ENCODE results near the gene RAB44. TPM values are rescaled to one million over a fixed set of nuclear protein-coding genes. Genes with fewer than 3 reads are reported as not detected.
"Not testable (repeated sequence)": the region's sequence is repeated elsewhere in the genome, so short reads cannot be mapped to it uniquely, and the experiment has no call there.

Gene RAB44
- total RNA-seq, 2 experiments from 2014 or later, result not detected

DNA sequence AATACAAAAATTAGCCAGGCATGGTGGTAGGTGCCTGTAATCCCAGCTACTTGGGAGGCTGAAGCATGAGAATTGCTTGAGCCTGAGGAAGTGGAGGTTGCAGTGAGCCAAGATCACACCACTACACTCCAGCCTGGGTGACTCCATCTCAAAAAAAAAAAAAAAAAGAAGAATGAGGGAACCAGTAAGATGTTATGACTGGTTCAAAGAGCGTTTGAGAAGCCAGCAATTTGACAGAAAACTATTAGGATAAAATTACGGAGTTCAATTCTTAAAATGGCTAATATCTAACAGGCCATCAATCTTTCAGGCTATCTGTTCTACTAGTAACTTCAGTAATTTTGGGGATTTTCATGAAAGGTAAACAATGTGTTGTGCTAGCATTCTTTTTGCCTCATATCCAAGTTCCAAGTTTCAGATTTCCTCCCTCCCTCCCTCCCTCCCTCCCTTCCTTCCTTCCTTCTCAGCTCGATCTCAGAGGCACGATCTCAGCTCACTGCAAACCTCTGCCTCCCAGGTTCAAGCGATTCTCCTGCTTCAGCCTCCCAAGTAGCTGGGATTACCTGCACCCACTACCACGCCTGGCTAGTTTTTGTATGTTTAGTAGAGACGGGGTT, 7.4 kb downstream of the RAB44 start:
- not testable (repeated sequence) for H3K36me3 Mint-ChIP-seq, H3K27me3 Mint-ChIP-seq, H3K27ac Mint-ChIP-seq, H3K9me3 Mint-ChIP-seq, H3K4me3 Mint-ChIP-seq, H3K4me1 Mint-ChIP-seq, DNase-seq

GRCh38 chr6:36706339-36706738, 8.7 kb downstream of the RAB44 start:
- Mint-ChIP-seq H3K4me1 (no peaks in the 10 kb centered on the region), H3K27ac (no peak overlapping the region), H3K27me3 (no peaks in the 10 kb centered on the region), H3K9me3 (no peaks in the 10 kb centered on the region), H3K36me3 (no peaks in the 10 kb centered on the region), H3K4me3 (no peak overlapping the region)
- no peak for DNase-seq

DNA sequence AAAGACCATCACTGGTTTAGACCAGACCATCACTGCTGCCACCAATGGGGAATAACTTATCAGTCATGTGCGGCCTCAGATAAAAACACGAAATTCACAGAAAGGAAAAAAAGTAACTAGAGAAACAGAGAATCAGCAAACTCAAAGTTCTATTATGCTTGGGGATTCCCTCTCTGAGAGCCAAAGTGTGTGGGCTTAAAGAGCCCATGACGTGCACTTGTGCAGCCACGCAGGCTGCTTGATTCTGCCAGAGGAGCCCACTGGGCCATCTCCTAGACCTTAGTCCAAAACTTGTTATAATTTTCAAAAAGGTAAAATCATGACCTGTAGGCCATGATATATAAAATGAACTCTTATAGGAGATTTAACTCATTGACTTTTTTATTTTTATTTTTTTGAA, 15.2 kb downstream of the RAB44 start:
- Mint-ChIP-seq H3K27ac (no peak overlapping the region), H3K9me3 (no peaks in the 10 kb centered on the region), H3K4me3 (no peak overlapping the region), H3K27me3 (no peaks in the 10 kb centered on the region), H3K4me1 (no peaks in the 10 kb centered on the region), H3K36me3 (no peaks in the 10 kb centered on the region)
- DNase-seq, result no peak

- H3K9me3 Mint-ChIP-seq, result no peaks in the 10 kb centered on the region
- no peaks in the 10 kb centered on the region for H3K4me1 Mint-ChIP-seq
- H3K36me3 Mint-ChIP-seq, result no peaks in the 10 kb centered on the region
- H3K27me3 Mint-ChIP-seq, result no peaks in the 10 kb centered on the region
- H3K4me3 Mint-ChIP-seq, result no peak overlapping the region
- H3K27ac Mint-ChIP-seq, result no peak overlapping the region
- DNase-seq, result no peak
Measured at GRCh38 chr6:36713846-36714245, 16.2 kb downstream of the RAB44 start.

GRCh38 chr6:36714511-36714910, 16.9 kb downstream of the RAB44 start:
- H3K27me3 Mint-ChIP-seq, result no peaks in the 10 kb centered on the region
- no peaks in the 10 kb centered on the region for H3K4me1 Mint-ChIP-seq
- H3K36me3 Mint-ChIP-seq, result no peaks in the 10 kb centered on the region
- no peak for DNase-seq
- no peak overlapping the region for H3K4me3 Mint-ChIP-seq
- no peak overlapping the region for H3K27ac Mint-ChIP-seq
- no peaks in the 10 kb centered on the region for H3K9me3 Mint-ChIP-seq

GRCh38 chr6:36715469-36715868, 17.8 kb downstream of the RAB44 start:
- Mint-ChIP-seq H3K27me3 (no peaks in the 10 kb centered on the region), H3K9me3 (no peaks in the 10 kb centered on the region), H3K4me1 (no peaks in the 10 kb centered on the region), H3K36me3 (no peaks in the 10 kb centered on the region), H3K4me3 (no peak overlapping the region), H3K27ac (no peak overlapping the region)
- no peak for DNase-seq

DNA sequence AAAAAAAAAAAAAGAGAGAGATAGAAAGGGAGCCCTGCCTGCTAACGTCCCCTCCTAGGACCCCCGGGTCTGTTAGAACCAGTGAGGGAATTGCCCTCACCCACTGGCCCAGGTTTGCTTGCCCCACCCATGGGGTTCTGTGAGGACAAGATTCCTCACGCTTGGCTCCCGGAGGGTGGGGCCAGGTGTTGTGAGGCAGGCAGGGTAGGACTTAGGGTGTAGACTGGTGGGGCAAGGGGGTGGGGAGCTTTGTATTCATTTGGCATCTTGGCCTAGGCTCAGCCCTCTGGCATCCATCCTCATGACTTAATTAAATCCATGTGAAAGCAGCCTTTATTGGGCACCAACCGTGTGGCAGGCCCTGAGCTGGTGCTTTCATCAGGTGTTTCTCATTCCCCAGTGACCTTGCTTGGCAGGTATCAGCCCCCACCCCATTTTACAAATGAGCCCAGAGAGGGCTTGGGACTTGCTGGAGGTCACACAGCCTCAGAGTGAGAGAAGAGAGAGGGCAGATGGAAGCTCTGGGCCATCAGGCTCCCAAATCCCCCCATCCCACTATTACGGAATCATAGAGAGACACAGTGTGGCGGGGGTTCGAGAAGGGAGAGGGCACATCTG, 19.0 kb downstream of the RAB44 start:
- Mint-ChIP-seq H3K4me3 (no peak overlapping the region), H3K36me3 (no peaks in the 10 kb centered on the region), H3K27me3 (no peaks in the 10 kb centered on the region), H3K9me3 (no peaks in the 10 kb centered on the region), H3K27ac (no peak overlapping the region), H3K4me1 (no peaks in the 10 kb centered on the region)
- DNase-seq, result no peak

DNA sequence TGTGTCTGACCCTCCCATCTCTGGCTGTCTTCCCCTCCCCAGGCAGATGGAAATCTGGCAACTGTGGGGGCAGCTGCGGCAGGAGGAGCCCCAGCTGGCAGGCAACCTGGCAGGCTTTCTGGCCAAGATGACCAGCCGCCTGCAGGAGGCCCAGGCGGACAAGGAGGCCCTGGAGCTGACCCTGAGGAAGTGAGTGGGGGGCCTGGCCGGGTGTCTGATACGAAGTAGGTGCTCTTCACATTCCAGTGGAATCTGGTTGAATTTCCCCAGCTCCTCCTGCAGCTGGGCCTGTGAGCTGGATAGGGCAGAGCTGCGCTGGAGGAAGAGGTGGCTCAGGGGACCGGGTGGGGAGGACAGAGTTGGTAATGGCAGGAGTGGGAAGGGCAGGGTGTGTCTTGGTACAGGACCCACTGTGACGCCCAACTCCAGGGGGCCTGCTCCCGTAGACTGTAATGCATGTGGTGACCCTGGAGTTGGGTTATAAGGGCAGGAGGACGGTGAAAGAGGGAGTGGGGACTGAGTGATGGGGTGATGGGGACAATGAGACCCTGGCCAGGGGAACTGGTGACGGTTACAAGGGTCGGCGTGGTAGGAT, 19.7 kb downstream of the RAB44 start:
- Mint-ChIP-seq H3K27ac (no peak overlapping the region), H3K36me3 (no peaks in the 10 kb centered on the region), H3K27me3 (no peaks in the 10 kb centered on the region), H3K4me3 (no peak overlapping the region), H3K9me3 (no peaks in the 10 kb centered on the region), H3K4me1 (no peaks in the 10 kb centered on the region)
- DNase-seq, result no peak

DNA sequence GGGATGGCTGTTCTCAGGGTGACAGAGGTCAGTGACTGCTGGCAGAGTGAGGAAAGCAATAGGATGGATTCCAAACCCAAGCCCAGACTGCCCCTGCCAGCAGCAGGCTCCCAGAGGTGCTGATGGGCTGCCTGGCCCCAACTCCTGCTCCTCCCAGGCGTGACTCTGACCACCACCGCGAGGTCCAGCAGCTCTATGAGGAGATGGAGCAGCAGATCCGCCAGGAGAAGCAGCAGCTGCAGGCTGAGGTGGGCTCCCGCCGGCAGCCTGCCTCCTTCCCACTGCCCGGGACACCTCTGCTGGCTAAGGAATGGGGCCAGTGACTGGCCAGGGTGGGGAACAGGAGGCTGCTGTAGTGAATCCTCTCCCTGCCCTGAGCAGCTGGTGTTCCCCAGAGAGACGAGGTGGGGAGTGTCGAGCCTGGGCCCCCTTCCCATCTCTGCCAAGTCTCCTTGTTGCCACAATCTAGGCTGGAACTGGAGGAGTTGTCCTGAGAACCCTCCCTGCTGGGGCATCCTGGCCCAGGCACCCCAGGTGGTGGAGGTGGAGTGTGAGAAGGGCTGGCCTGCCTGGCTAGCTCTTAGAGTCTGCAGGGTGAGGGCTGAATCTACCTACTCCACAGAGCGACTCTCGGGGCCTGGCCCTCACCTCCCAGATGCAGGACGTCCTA, 20.4 kb downstream of the RAB44 start:
- Mint-ChIP-seq H3K27ac (no peak overlapping the region), H3K4me1 (no peaks in the 10 kb centered on the region), H3K27me3 (no peaks in the 10 kb centered on the region), H3K4me3 (no peak overlapping the region), H3K9me3 (no peaks in the 10 kb centered on the region), H3K36me3 (no peaks in the 10 kb centered on the region)
- no peak for DNase-seq

DNA sequence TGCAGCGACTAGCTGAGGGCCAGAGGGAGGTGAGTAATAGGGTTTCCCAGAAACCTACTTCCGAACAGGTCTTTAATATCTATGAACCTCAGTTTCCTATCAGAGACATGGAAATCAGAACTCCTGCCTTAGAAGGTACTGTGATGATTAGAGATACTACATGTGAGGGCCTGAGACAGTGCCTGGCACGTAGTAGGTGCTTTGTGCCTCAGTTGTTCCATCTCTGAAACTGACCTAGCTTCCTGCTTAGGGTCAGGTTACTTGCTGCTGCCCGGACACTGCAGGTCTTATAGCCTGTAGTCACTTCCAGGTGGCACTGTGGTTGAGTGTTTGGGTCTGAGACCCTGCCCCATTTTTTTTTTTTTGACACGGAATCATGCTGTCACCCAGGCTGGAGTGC, 20.9 kb downstream of the RAB44 start:
- Mint-ChIP-seq H3K27ac (no peak overlapping the region), H3K36me3 (no peaks in the 10 kb centered on the region), H3K4me3 (no peak overlapping the region), H3K27me3 (no peaks in the 10 kb centered on the region), H3K4me1 (no peaks in the 10 kb centered on the region), H3K9me3 (no peaks in the 10 kb centered on the region)
- DNase-seq, result no peak

GRCh38 chr6:36719126-36719525, 21.5 kb downstream of the RAB44 start:
- Mint-ChIP-seq H3K27ac (no peak overlapping the region), H3K36me3 (no peaks in the 10 kb centered on the region), H3K9me3 (no peaks in the 10 kb centered on the region), H3K4me3 (no peak overlapping the region), H3K4me1 (no peaks in the 10 kb centered on the region), H3K27me3 (no peaks in the 10 kb centered on the region)
- DNase-seq, result no peak

DNA sequence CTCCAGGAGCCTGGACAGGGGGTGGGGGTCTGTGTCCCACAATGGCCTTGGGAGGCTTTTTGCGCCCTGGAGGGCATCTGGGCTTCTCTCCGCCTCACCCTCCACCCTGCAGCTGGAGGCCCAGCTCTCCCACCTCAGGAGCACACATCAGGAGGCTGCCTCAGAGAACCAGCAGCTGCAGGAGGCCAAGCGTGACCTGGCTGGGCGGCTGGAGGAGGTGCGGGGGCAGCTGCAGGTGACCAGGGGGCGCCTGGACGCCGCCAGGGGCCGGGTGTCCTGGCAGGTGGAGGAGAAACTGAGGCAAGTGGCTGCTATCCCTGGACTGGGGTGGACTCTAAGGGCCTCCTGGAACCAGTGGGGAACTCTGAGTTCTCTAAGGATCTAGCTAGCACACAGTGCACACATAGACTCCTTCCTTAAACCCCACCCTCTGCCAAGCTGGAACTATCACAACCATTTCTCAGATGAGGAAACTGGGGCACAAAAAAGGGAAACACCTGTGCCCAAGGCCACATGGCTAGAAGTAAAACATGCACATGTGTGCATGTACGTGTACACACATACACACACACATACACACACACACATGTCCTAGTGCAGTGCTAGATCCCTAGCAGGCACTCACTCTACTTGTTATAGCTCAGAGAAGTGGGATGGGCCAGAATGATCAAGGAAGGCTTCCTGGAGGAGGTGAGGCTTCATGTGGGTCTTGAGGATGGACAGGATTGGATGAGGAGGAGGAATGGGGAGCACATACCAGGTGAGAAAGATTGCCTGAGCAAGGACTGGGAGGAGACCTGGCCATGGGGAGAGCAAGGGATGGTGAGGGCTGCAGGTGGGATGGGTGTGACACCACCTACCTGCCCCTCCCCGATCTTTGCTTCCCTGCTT, 22.9 kb downstream of the RAB44 start:
- H3K36me3 Mint-ChIP-seq, result no peaks in the 10 kb centered on the region
- H3K4me1 Mint-ChIP-seq, result no peaks in the 10 kb centered on the region
- no peak overlapping the region for H3K4me3 Mint-ChIP-seq
- H3K27ac Mint-ChIP-seq, result no peak overlapping the region
- no peak for DNase-seq
- H3K9me3 Mint-ChIP-seq, result no peaks in the 10 kb centered on the region
- H3K27me3 Mint-ChIP-seq, result no peaks in the 10 kb centered on the region

DNA sequence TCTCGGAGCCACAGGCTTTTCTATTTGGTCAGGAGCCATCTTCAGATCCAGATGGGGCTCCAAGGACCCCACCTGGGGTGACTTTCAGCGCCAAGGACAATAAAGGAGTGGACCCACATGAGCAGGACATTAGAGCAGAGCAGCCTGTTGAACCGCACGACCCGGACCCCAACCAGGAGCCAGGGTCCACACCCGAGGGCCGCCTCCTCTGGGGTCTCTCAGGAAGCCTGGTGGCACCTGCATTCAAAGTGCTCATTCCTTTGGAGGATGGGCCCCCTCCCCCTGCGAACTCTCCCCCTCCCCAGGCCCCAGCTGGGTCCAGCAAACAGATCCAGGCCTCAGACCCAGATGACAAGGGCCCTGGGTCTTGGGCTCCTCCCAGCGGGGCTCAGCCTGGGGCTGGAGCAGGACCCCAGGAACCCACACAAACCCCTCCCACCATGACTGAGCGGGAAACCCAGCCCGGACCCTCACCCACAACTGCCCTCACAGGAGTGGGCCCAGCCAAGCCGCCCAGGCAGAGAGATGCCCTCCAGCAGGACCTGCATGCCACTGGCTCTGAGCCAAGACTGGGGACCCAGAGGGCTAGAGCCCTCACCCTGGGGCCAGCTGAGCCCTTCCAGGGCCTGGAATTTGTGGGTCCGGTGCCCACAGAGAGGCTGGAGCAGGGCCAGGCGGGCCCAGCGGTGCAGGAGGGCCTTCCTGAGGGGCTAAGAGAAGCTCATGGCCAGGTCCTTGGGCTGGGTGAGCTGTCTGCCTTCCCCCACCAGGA, 23.9 kb downstream of the RAB44 start:
- Mint-ChIP-seq H3K36me3 (no peaks in the 10 kb centered on the region), H3K9me3 (no peaks in the 10 kb centered on the region), H3K4me3 (no peak overlapping the region), H3K4me1 (peaks cover 3% of the 10 kb centered on the region), H3K27ac (no peak overlapping the region), H3K27me3 (no peaks in the 10 kb centered on the region)
- no peak for DNase-seq

- H3K27me3 Mint-ChIP-seq, result no peaks in the 10 kb centered on the region
- H3K36me3 Mint-ChIP-seq, result no peaks in the 10 kb centered on the region
- no peak overlapping the region for H3K27ac Mint-ChIP-seq
- H3K4me1 Mint-ChIP-seq, result peaks cover 3% of the 10 kb centered on the region
- H3K4me3 Mint-ChIP-seq, result no peak overlapping the region
- DNase-seq, result no peak
- no peaks in the 10 kb centered on the region for H3K9me3 Mint-ChIP-seq
Measured at GRCh38 chr6:36722365-36722764, 24.7 kb downstream of the RAB44 start.

All from activated naive CD8-positive, alpha-beta T cell treated with anti-CD3 and anti-CD28 coated beads for 36 hours (primary cell).